ENCODE data around the gene RHEBL1. TPM values are rescaled to one million over a fixed set of nuclear protein-coding genes. Genes with fewer than 3 reads are reported as not detected.

Gene RHEBL1
- total and polyA plus RNA-seq, 2 of the 4 experiments (the other 2 are of a cell fraction): 0.62 to 0.72 TPM

- Histone ChIP-seq H3K4me1 (ENCODE audit: control insufficient read depth, insufficient read depth, low read length) (peaks cover 11% of the 10 kb centered on the region), H2AFZ (replicated peaks; ENCODE audit: low read length, poor library complexity) (peak overlapping the region; percentile 77), H3K9me3 (ENCODE audit: control insufficient read depth, insufficient read depth, low read length) (no peaks in the 10 kb centered on the region), H2BK15ac (ENCODE audit: low read depth, low read length) (no peak overlapping the region), H3K9ac (ENCODE audit: low read depth, low read length) (no peak overlapping the region), H4K91ac (ENCODE audit: insufficient read depth, low read depth, low read length) (no peak overlapping the region), H3K4ac (ENCODE audit: low read depth, low read length) (no peak overlapping the region), H3K56ac (ENCODE audit: extremely low read depth, insufficient read depth, low read length) (no peak overlapping the region), H3K14ac (replicated peaks; ENCODE audit: low read depth, low read length) (no peak overlapping the region), H3K4me3 (ENCODE audit: insufficient read depth, low read depth, low read length) (peak overlapping the region; percentile 30), H3K9me1 (ENCODE audit: insufficient read depth, low read length) (peaks cover 2% of the 10 kb centered on the region; the same call in 1 of the 2 replicates), H2AK5ac (ENCODE audit: low read depth, low read length) (no peak overlapping the region), H3K23ac (ENCODE audit: low read depth, low read length) (peak overlapping the region; percentile 69; the same call in 1 of the 2 replicates), H2BK5ac (ENCODE audit: low read depth, low read length, poor library complexity, severe bottlenecking) (no peak overlapping the region), H2BK20ac (ENCODE audit: low read depth, low read length) (no peak overlapping the region), H2BK120ac (ENCODE audit: low read depth, low read length) (no peak overlapping the region), H4K5ac (ENCODE audit: low read depth, low read length) (no peak overlapping the region), H3K79me1 (ENCODE audit: low read depth in 1 of 2, low read length in 2 of 2) (0 out of 4 replicates have a peak, but pooled peaks cover 0 to 3% of the 10 kb centered on the region in 2 experiments), H3K18ac (ENCODE audit: low read depth, low read length) (no peak overlapping the region), H4K20me1 (ENCODE audit: insufficient read depth, low read length) (no peaks in the 10 kb centered on the region; the same call in 1 of the 2 replicates), H3K27ac (ENCODE audit: insufficient read depth, low read length) (no peak overlapping the region), H4K8ac (ENCODE audit: low read depth in 2 of 2, low read length in 2 of 2) (no peak overlapping the region), H3K36me3 (ENCODE audit: control insufficient read depth, insufficient read depth, low read length) (no peaks in the 10 kb centered on the region), H3K4me2 (ENCODE audit: low read depth, low read length) (peak overlapping the region; percentile 87), H2AK9ac (replicated peaks; ENCODE audit: low read depth, low read length, poor library complexity) (peak overlapping the region; percentile 38), H3K27me3 (ENCODE audit: control insufficient read depth, insufficient read depth, low read length) (peaks cover 30% of the 10 kb centered on the region; the same call in 1 of the 2 replicates)
- ChIA-PET POLR2A (ENCODE audit: unreplicated experiment) (no interaction called here), CTCF (interaction anchor here (0.6 to 3.7 kb wide), 3 partner anchors 18 to 152 kb away, joined by 3 to 16 read pairs (median 3); partner anchors contain the start of gene RHEBL1)
- in situ Hi-C loops (cut with MboI; ENCODE audit: low sequenced_read_pairs): no loop called here
- peak; percentile 24; the same call in 1 of the 2 replicates for TF ChIP-seq CTCF (conservative IDR thresholded peaks at IDR 0.05; ENCODE audit: low read depth, low read length)
- TF ChIP-seq FOS (IDR thresholded peaks at IDR 0.05; ENCODE audit: low read depth, low read length): no peak
- intact Hi-C loops (cut with micrococcal nuclease): loop anchor here (2.0 to 10.0 kb wide), 2 partner anchors 25 to 95 kb away; partner anchors contain the start of gene TUBA1A
- ATAC-seq (ENCODE audit: low read depth): peak; percentile 6; the same call in 1 of the 2 replicates
- no TSS peak for BruUV-seq (replicated peaks)
- DNase-seq: peak; percentile 33
- dilution Hi-C loops (cut with HindIII; ENCODE audit: low sequenced_read_pairs, unreplicated experiment): no loop called here
- 0% methylated on average over 43 of the region's 88 CpGs; no CpG with 5 or more reads in 1 of the 2 experiments for WGBS, 2 experiments (ENCODE audit: extremely low coverage in 2 of 2, insufficient read length in 1 of 2)
These were observed 20.3 kb upstream of the RHEBL1 start for GRCh38 chr12:49089821-49090773.

Data from IMR-90 (cell line).